VCaP (cell line): ENCODE results near the gene EIF2D.

ENCODE experiments used
- H3K27ac ChIP-seq: fragments of 450-650 bp; 2 replicates; pipeline ENCODE4 v1.5.1; 2017
- TF ChIP-seq, protein P1 (sequence below): fragments of 450-650 bp; conservative IDR thresholded peaks from 2 replicates; pipeline ENCODE4 v1.5.1; 2017; ENCODE audit warnings: mild to moderate bottlenecking, moderate library complexity

EIF2D gene

DNA sequence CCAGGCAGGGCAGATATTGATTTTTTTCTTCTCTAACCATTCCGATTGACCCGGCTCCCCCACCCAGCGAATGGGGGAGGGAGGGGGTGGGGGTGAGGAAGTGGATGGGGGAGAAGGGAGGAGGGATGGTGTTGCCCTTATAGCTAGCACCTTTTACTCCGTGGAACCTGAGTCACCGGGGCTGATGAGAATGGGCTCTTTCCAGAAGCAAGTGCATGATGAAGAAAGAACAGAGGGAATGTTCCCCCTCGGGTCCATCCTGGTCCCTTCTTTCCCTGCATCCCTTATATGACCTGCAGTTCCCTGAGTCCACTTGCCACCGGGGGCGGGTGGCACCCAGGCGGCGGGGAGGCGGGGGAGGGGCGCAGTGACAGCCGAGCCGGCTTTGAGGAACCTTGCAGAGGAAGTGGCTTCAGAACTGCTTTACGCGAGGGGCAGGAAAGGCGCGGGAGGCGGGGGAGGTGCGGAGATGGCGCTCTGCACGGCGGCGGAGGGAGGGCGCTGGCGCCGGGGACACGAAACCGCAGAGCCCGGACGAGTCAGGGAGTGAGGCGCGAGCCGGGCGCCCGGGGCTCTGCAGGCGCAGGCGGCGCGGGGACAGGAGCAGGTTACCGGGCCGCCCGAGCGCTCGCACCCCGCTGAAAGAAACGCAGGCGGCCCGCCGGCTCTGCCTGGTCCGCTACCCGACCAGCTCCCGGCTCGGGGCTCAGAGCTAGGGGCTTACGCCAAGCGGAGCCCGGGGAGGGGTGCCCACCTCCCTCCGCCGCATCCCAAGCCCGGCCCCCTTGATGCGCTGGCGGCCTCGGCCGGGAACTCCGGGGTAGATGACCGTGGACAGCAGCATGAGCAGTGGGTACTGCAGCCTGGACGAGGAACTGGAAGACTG is 55.3 kb downstream of the EIF2D start:
- peak overlapping the region; percentile 93 for H3K27ac ChIP-seq
- TF ChIP-seq, protein P1, sequence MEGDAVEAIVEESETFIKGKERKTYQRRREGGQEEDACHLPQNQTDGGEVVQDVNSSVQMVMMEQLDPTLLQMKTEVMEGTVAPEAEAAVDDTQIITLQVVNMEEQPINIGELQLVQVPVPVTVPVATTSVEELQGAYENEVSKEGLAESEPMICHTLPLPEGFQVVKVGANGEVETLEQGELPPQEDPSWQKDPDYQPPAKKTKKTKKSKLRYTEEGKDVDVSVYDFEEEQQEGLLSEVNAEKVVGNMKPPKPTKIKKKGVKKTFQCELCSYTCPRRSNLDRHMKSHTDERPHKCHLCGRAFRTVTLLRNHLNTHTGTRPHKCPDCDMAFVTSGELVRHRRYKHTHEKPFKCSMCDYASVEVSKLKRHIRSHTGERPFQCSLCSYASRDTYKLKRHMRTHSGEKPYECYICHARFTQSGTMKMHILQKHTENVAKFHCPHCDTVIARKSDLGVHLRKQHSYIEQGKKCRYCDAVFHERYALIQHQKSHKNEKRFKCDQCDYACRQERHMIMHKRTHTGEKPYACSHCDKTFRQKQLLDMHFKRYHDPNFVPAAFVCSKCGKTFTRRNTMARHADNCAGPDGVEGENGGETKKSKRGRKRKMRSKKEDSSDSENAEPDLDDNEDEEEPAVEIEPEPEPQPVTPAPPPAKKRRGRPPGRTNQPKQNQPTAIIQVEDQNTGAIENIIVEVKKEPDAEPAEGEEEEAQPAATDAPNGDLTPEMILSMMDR, result no peak

- TF ChIP-seq, protein P1, result no peak
Observed at GRCh38 chr1:206556047-206556749, 56.1 kb downstream of the EIF2D start.

GRCh38 chr1:206555473-206555935 is 56.8 kb downstream of the EIF2D start:
- TF ChIP-seq, protein P1, result no peak
- H3K27ac ChIP-seq, result peak overlapping the region; percentile 93

More at GRCh38 chr1:206556047-206556749, 56.1 kb downstream of the EIF2D start:
- peak overlapping the region; percentile 93 for H3K27ac ChIP-seq

GRCh38 chr1:206554701-206555472 is 57.4 kb downstream of the EIF2D start:
- TF ChIP-seq, protein P1, result no peak

DNA sequence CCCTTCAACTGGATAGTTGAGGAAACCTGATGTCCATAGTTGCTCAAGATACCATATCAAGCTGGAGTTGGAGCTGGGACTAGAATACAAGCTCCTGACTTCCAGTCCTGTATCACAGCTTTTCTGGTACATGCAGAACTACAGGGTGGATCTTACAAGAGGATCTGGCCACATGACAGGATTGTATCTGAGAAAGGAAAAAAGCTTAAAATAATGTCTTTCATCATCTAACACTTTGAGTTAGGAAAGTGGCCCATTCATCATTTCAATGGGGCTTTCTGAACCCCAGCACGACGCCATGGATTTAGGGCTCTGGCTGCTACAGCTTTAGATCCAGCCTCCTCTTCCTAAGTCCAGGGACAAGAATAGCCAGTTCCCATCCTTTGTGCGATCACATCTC is 58.1 kb downstream of the EIF2D start:
- TF ChIP-seq, protein P1, result no peak
- H3K27ac ChIP-seq, result no peak overlapping the region

More at GRCh38 chr1:206554701-206555472, 57.4 kb downstream of the EIF2D start:
- H3K27ac ChIP-seq, result peak overlapping the region; percentile 93

GRCh38 chr1:206551986-206552326 is 60.3 kb downstream of the EIF2D start:
- TF ChIP-seq, protein P1, result no peak
- peak overlapping the region; percentile 92; the same call in 1 of the 2 replicates for H3K27ac ChIP-seq
